Transverse colon (tissue), 3 donors: ENCODE results near the gene GRM3.

Experiments used
- POLR2A ChIP-seq: fragments of 450-650 bp; IDR thresholded peaks from one replicate; pipeline ENCODE4 v1.6.1; 2016; ENCODE audit warnings: antibody characterized with exemption, mild to moderate bottlenecking, moderate library complexity
- TF ChIP-seq, protein P1 (sequence below), 5 experiments: fragments of 200-600 bp in 3 of 5; fragments of 450-650 bp in 2 of 5; sonication (generic) in 3 of 5; IDR thresholded peaks; 1 replicate in 2 of 5; 2 replicates in 3 of 5; pipeline ENCODE4 v1.5.1; 2016 to 2017; ENCODE audit warnings: antibody characterized with exemption in 5 of 5, inconsistent platforms in 3 of 5, mild to moderate bottlenecking in 2 of 5, moderate library complexity in 1 of 5

DNA sequence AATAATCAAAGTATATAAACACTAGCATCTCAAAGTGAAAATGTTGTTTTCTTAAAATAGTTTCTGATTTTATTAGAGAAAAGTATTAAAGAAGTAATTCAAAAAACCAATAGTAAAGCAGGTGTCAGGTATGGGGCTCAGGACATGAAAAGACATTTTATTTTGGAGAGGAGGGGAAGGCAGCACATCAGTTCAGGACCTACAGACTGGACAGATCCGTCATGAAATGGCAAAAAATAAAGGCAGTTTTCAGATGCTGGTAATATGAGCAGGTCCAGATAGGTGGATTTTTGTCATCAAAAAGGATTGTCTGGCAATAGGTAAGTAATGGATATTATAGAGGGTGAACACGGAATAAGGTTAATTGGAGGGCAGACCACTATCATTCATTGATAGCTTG lies 49.0 kb downstream of the GRM3 start:
- TF ChIP-seq, protein P1, sequence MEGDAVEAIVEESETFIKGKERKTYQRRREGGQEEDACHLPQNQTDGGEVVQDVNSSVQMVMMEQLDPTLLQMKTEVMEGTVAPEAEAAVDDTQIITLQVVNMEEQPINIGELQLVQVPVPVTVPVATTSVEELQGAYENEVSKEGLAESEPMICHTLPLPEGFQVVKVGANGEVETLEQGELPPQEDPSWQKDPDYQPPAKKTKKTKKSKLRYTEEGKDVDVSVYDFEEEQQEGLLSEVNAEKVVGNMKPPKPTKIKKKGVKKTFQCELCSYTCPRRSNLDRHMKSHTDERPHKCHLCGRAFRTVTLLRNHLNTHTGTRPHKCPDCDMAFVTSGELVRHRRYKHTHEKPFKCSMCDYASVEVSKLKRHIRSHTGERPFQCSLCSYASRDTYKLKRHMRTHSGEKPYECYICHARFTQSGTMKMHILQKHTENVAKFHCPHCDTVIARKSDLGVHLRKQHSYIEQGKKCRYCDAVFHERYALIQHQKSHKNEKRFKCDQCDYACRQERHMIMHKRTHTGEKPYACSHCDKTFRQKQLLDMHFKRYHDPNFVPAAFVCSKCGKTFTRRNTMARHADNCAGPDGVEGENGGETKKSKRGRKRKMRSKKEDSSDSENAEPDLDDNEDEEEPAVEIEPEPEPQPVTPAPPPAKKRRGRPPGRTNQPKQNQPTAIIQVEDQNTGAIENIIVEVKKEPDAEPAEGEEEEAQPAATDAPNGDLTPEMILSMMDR (IDR thresholded peaks at IDR 0.05), result no peak
- no peak for TF ChIP-seq POLR2A
